NCI-H2227 (cell line): ENCODE data around the gene FYB1.

Experiments used
- DNase-seq: peaks from one replicate; lab custom pipeline; 2025; ENCODE audit not compliant: unreplicated experiment; lab: John Stamatoyannopoulos, UW

Gene FYB1

DNA sequence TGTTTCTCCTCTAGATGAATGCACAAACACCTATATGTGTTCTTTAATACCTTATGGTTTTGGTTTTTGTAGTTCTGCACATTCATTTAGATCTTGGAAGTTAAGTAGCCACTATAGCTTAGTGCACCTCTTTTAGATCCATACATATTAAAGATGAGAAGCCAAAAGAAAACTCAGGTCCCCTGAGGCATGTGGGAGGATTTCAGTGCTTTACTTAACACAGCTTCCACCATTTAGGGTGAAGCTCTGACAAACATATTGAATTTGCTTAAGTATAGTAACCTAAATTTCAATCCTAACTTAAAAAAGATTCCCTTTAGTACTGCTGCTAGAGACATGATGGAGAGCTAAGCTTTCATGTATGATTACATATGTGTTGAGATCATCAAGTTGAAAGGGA is 119.5 kb downstream of the FYB1 start:
- no peak for DNase-seq

GRCh38 chr5:39093352-39093751 is 126.0 kb downstream of the FYB1 start:
- no peak for DNase-seq

DNA sequence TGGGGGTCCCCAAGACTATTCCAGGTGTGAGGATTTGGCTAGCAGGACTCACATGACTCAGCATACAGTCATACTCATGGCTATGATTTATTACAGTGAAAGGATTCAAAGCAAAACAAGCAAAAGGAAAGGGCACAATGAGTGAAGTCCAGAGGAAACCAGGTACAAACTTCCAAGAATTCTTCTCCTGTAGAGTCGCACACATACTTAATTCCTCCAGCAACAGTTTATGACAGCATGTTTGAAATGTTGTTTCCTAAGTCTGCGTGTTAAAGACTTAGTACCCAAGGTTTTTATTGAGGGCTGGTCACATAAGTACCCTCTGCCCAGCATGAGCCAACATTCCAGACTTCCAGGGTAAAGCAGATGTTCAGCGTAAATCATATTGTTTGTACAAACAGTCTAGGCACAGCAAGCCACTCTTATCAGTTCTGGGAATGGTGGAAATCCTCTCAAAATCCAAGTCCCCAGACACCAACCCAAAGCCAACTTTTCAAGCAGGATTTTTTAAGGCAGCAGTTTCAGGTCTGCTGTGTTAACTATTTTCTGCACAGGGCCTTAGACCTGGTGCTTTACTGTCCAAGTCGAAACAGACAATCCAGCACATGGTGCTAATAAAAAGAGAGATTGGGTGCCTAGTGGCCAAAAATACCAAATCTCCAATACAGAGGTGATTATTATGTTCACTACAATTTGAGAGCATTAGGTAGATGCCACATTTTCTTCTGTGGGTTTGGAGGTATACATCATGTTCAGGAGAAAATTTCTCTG is 126.6 kb downstream of the FYB1 start:
- DNase-seq, result no peak

- no peak for DNase-seq
These were observed 127.3 kb downstream of the FYB1 start for GRCh38 chr5:39091940-39092580.

- no peak for DNase-seq
These were observed 135.4 kb downstream of the FYB1 start for GRCh38 chr5:39083968-39084367.

DNA sequence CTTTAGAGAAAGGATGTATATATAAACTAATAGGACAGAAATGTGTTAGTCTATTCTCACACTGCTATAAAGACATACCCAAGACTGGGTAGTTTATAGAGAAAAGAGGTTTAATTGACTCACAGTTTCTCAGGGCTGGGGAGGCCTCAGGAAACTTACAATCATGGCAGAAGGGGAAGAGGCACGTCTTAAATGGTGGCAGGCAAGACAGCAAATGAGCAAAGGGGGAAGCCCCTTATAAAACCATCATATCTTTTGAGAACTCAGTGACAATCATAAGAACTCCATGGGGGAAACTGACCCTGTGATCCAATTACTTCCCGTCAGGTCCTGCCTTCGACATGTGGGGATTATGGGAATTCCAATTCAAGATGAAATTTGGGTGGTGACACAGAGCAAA is 136.4 kb downstream of the FYB1 start:
- no peak for DNase-seq

DNA sequence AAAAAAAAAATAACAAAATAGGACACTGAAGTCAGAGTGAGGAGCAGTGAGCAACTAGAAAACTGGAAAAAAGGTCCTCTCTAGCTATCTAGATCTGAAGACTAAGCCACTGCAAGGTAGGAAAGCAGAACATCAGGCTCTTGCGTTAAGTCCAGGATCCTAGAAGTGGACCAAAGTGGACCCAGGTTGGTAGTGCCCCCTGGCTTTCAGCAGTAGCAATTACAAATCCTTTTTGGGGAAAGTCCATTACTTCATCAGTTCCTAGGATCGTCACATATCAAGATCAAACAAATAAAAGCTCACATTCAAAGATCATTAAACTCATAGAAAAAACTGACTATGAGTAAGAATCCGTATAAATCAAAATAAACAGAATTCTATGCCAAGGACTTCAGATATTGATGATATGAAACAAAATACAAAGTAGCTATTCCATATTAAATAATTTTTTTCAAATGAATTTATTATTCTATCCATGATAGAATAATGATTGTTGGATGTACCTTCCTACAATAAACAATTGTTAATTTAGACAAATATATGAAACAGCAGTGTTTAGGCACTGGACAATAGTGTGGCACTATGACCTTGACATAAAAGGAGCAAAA is 138.7 kb downstream of the FYB1 start:
- peak; percentile 53 for DNase-seq

GRCh38 chr5:39080168-39080567 is 139.2 kb downstream of the FYB1 start:
- DNase-seq, result no peak

DNA sequence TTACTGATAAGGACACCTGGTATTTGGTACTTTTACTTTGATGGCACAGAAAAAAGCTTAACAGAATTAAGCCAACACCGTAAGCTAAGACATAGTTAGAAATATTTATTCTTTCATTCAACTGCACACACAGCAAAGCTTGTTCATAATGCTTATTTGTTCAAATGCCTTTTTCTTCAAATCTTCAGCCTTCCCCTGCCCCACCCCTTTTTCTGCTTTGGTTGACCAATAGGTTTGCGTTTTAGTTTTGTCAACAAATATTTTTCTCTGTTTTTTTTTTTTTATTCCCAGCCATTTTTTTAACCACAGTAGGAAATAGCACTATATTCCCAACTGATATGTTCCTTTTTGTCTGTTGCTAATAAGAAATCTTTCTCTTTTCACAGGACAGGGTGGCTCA is 140.2 kb downstream of the FYB1 start:
- DNase-seq, result no peak

DNA sequence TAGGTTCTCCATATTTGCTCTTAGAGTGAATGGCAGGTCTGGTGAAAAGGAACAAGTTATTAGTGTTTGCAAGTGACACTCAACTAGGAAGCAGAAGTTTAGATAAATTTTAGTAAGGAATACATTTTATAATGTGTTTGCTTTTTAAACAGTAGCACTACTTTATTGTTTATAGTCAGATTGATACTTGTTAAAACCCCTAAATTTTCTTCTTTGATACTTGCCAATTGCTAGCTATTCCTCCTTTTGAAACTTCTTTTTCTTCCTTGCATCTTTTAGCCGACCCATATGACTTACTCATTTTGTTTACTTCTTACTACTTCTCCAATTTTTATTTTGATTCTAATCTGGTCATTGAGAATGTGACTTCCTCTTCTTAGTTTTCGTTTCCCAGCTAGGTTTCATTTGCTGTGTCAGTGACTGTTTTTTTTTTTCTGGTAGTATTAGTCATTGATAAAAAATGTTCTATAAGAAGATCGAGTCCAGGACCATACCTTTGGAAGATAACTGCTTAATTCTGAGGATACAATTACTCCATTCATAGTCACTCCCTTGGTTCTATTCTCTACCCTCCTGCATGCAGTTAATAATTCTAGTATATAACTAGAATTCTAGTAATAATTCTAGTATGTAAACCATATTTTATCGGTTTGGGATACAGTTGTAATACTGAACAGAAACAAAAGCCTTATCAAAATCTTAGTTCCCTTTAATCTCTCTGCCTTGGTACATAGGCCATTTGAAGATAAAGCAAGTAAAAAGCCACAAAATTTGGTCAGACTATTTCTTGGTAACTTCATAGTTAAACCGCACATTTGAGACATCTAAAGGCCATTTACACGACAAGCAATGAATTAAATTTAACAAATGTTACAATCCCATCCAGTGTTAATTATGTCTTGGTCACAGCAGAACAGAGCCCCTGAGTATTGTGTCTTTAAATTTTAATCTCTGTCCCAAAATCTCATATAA is 142.3 kb downstream of the FYB1 start:
- DNase-seq, result no peak

- no peak for DNase-seq
These were observed 143.1 kb downstream of the FYB1 start for GRCh38 chr5:39076101-39076756.

DNA sequence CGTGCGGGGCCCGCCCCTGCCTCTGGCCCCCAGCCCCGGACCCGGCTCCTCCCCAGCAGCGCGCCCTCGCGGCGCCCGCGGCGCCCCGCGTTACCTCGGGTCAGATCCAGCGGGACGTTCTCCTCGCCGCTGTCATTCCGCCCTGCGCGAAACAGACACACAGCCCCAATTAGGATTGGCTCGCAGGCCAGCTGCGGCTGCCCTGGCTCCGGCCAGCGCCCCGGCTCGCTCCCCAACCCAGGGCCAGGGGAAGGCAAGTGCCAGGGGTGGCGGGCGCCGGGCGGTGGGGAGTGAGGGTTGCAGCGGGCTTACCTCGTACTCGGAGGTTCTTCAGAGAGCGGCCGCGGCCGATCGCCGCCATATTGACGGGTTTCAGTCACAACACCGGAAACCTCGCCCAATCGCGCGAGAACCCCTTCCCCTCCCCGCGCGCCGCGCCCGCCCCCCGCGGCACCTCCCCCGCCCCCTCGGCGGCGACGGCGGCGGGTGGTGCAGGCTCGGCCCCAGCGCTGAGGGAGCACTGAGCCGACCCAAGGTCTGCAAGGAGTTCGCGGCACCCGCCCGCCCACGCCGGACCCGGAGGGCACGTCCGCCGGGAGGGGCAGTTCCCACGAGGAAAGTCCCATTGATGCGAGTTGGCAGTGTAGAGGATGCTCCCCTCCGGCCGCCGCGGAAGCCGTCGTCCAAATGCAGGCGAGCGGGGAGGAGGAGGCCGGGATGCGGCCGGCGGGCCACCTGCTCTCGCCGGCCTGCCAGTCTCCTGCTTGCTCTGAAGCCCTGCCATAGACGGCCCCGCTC is 145.1 kb downstream of the FYB1 start, which contains the start of gene RICTOR:
Gene RICTOR, minus strand, starts transcription at position 383 of the 798 bp plus-strand sequence. Its CDS starts 22 bp downstream, at position 361.
- peak; percentile 94 for DNase-seq

DNA sequence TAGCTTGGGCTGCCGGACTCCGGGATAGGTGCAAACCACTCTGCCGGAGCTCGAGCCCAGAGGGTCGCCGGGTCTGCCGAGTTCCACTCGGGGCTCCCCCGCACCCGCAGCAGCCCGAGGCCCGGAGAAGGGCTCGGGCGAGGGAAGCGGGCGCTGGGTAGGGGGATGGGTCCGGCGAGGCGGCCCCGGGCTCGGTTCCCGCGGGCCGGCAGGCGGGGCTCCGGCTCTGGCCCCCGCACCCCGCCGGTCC is 145.7 kb downstream of the FYB1 start:
- no peak for DNase-seq

GRCh38 chr5:39072925-39073766 is 146.2 kb downstream of the FYB1 start:
- peak; percentile 44 for DNase-seq

GRCh38 chr5:39068099-39068498 is 151.3 kb downstream of the FYB1 start:
- no peak for DNase-seq

- DNase-seq, result no peak
These were observed 154.9 kb downstream of the FYB1 start for GRCh38 chr5:39064450-39064849.

DNA sequence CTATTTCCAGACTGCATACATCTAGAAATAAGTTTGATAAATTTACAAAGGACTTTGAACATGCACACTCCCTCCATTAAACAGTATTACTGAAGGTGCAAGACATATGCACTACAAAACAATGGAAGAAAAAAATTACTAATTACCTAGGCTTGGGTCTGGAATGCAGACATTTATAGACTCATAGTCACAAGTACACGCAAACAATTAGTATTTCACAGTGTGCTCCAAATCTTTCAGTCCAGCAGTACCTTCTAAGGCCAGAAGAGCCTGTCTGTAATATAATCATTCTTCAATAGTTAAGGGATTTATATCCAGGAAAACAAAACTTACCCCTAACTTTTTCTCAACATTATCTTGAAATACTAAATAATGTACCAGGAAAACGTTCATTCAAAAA is 156.3 kb downstream of the FYB1 start:
- DNase-seq, result no peak

DNA sequence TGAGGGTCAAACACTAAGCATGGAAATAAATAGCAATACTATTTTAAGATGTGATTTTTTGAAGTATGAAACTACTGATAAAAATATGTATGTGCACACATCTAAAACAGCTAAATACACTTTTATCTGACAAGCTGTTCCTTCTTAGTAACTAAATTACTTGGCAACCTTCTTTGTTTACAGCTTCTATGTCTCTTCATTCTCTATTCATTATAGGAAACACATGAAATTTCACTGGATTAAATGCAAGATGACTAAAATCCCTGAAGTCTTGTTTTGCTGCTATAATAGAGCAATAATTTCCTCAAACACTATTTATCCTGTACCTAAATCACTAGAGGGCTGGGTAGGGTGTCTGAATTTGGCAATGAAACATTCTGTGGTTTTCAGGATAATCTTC is 156.8 kb downstream of the FYB1 start:
- DNase-seq, result no peak

DNA sequence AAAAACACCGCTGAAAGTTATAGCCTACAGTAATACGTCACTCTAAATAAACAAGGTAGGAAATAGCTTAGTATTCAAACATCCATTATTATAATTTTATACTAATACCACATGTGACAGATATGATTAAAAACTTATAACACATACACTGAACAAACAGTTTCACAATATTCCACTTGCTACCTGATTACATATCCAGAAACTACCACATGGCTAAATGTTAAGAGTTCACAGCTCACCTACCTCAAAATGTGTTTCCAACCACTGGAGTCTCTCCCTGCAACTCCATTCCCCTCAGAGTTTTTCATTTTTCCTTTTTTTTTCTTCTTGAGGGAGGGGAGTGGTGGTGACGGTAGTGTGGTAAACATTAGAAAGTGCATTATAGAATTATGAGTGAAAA is 157.3 kb downstream of the FYB1 start:
- no peak for DNase-seq
